HEK293T (cell line): ENCODE measurements around the gene CHRND.

Experiments used
- ARNT ChIP-seq: fragments of 450-650 bp; IDR thresholded peaks from 2 replicates; pipeline ENCODE4 v1.6.1; 2017; ENCODE audit warnings: mild to moderate bottlenecking
- BHLHE40 ChIP-seq: fragments of 450-650 bp; IDR thresholded peaks from 2 replicates; pipeline ENCODE4 v1.6.1; 2016; ENCODE audit warnings: mild to moderate bottlenecking, moderate library complexity, borderline replicate concordance
- CTBP1 ChIP-seq: fragments of 450-650 bp; IDR thresholded peaks from 2 replicates; pipeline ENCODE4 v1.6.1; 2016; ENCODE audit warnings: borderline replicate concordance
- ELF4 ChIP-seq: fragments of 450-650 bp; IDR thresholded peaks from 2 replicates; pipeline ENCODE4 v1.6.1; 2017; ENCODE audit warnings: antibody characterized with exemption
- FOXA1 ChIP-seq: fragments of 450-650 bp; IDR thresholded peaks from 2 replicates; pipeline ENCODE4 v1.6.1; 2016; ENCODE audit warnings: mild to moderate bottlenecking
- FOXK2 ChIP-seq: fragments of 450-650 bp; IDR thresholded peaks from 2 replicates; pipeline ENCODE4 v1.6.1; 2016; ENCODE audit warnings: mild to moderate bottlenecking
- FOXM1 ChIP-seq: fragments of 450-650 bp; IDR thresholded peaks from 2 replicates; pipeline ENCODE4 v1.6.1; 2017; ENCODE audit warnings: mild to moderate bottlenecking, borderline replicate concordance
- HDGF ChIP-seq: fragments of 450-650 bp; IDR thresholded peaks from 2 replicates; pipeline ENCODE4 v1.6.1; 2017; ENCODE audit warnings: antibody characterized with exemption, borderline replicate concordance
- LEF1 ChIP-seq: fragments of 450-650 bp; IDR thresholded peaks from 2 replicates; pipeline ENCODE4 v1.6.1; 2017; ENCODE audit warnings: mild to moderate bottlenecking, borderline replicate concordance
- NFRKB ChIP-seq: fragments of 450-650 bp; IDR thresholded peaks from 2 replicates; pipeline ENCODE4 v1.6.1; 2016; ENCODE audit warnings: mild to moderate bottlenecking, moderate library complexity
- SP1 ChIP-seq: fragments of 450-650 bp; IDR thresholded peaks from 2 replicates; pipeline ENCODE4 v1.6.1; 2017
- SUZ12 ChIP-seq: fragments of 450-650 bp; IDR thresholded peaks from 2 replicates; pipeline ENCODE4 v1.6.1; 2016; ENCODE audit warnings: mild to moderate bottlenecking
- TARDBP ChIP-seq: fragments of 450-650 bp; IDR thresholded peaks from 2 replicates; pipeline ENCODE4 v1.6.1; 2016
- ZNF384 ChIP-seq: fragments of 450-650 bp; IDR thresholded peaks from 2 replicates; pipeline ENCODE4 v1.6.1; 2016

DNA sequence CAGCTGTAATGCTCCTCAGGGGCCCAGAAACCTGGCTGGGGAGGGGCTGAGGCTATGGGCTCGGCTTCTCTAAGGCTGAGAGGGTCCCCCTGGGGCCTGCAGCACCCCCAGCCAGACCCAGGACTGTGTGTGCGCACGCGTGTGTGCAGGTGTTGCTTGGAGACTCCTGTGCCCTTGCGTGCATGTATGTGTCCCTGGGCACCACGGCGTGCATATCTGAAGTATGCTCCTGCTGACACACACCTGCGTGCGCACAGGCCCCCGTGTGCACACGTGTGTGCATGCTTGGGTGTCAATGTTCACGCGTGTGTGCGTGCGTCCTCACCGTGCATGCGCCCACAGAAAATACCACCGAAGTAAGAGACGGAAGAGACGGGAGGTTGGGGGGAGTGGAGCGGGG, 23.4 kb upstream of the CHRND start:
- TF ChIP-seq LEF1 (no peak), FOXA1 (no peak), BHLHE40 (no peak), ZNF384 (no peak), ARNT (no peak), TARDBP (no peak), ELF4 (no peak), SUZ12 (no peak), SP1 (no peak), FOXM1 (no peak), CTBP1 (no peak), FOXK2 (no peak), HDGF (no peak), NFRKB (no peak)
